Measurements from ENCODE around the gene APOC4. TPM values are rescaled to one million over a fixed set of nuclear protein-coding genes. Genes with fewer than 3 reads are reported as not detected.

APOC4 gene
- total RNA-seq (not detected), polyA plus RNA-seq (ENCODE audit: insufficient read depth, low read depth, low replicate concordance) (not detected)
- long read RNA-seq, donor 1 = 0 reads
- long read RNA-seq, donor 2 = 0 reads
- long read RNA-seq, donor 3 = 0 reads
- long read RNA-seq, donor 4 = 0 reads
- long read RNA-seq, donor 5 = 0 reads
- long read RNA-seq, donor 6 = 0 reads
- long read RNA-seq, donor 7 = 0 reads
- long read RNA-seq, donor 8 = 0 reads
- long read RNA-seq, donor 9 = 0 reads
- long read RNA-seq, donor 10 = 0 reads

GRCh38 chr19:44942067-44942571 lies at the start of gene APOC4:
Gene APOC4, plus strand, starts transcription at chr19:44942237. Its CDS starts 41 bp downstream, at chr19:44942278.
- intact Hi-C loops (cut with DNase I) = no loop called here
- no peaks in the 10 kb centered on the region for H3K9me3 ChIP-seq (ENCODE audit: control insufficient read depth in 2 of 3, insufficient read depth in 1 of 3, low read length in 3 of 3)
- no peak within 1 kb of the TSS for H3K9ac ChIP-seq (ENCODE audit: low read length in 3 of 3)
- H3K4me3 ChIP-seq (ENCODE audit: low read length in 3 of 3) = no peak within 1 kb of the TSS
- no peak for FAIRE-seq
- H3K4me1 ChIP-seq (ENCODE audit: control insufficient read depth in 2 of 3, insufficient read depth in 2 of 3, low read depth in 1 of 3, low read length in 3 of 3) = no peaks in the 10 kb centered on the region
- no peak for DNase-seq
- no peak for TF ChIP-seq CTCF (IDR thresholded peaks at IDR 0.05; ENCODE audit: borderline replicate concordance, extremely low read depth, insufficient read depth)
- H3K36me3 ChIP-seq (ENCODE audit: control insufficient read depth in 2 of 3, insufficient read depth in 3 of 3, low read length in 3 of 3) = no peaks in the 10 kb centered on the region
- H3K27me3 ChIP-seq (ENCODE audit: control insufficient read depth, insufficient read depth, low read length) = no peaks in the 10 kb centered on the region
- no peak within 1 kb of the TSS for H3K27ac ChIP-seq (ENCODE audit: low read depth in 2 of 2, low read length in 2 of 2)

- no peaks in the 10 kb centered on the region for H3K9me3 ChIP-seq (ENCODE audit: control insufficient read depth in 2 of 3, insufficient read depth in 1 of 3, low read length in 3 of 3)
- H3K4me3 ChIP-seq (ENCODE audit: low read length in 3 of 3) = no peak overlapping the region
- TF ChIP-seq CTCF (IDR thresholded peaks at IDR 0.05; ENCODE audit: borderline replicate concordance, extremely low read depth, insufficient read depth) = no peak
- FAIRE-seq (no peak), DNase-seq (no peak)
- H3K4me1 ChIP-seq (ENCODE audit: control insufficient read depth in 2 of 3, insufficient read depth in 2 of 3, low read depth in 1 of 3, low read length in 3 of 3) = peaks cover 0 to 19% (median 12%) of the 10 kb centered on the region in 3 donors
- intact Hi-C loops (cut with DNase I) = no loop called here
- peaks cover 2 to 12% (median 12%) of the 10 kb centered on the region in 3 donors for H3K36me3 ChIP-seq (ENCODE audit: control insufficient read depth in 2 of 3, insufficient read depth in 3 of 3, low read length in 3 of 3)
- H3K27ac ChIP-seq (ENCODE audit: low read depth in 2 of 2, low read length in 2 of 2) = no peak overlapping the region
- no peaks in the 10 kb centered on the region for H3K27me3 ChIP-seq (ENCODE audit: control insufficient read depth, insufficient read depth, low read length)
- peak overlapping the region in 1 of 3 donors; percentile 92 for H3K9ac ChIP-seq (ENCODE audit: low read length in 3 of 3)
These were observed 49.1 kb upstream of the APOC4 start for GRCh38 chr19:44892932-44893331.

GRCh38 chr19:44893332-44894051 lies 48.5 kb upstream of the APOC4 start:
- Histone ChIP-seq H3K4me1 (ENCODE audit: control insufficient read depth in 2 of 3, insufficient read depth in 2 of 3, low read depth in 1 of 3, low read length in 3 of 3) (peaks cover 0 to 19% (median 12%) of the 10 kb centered on the region in 3 donors), H3K27me3 (ENCODE audit: control insufficient read depth, insufficient read depth, low read length) (no peaks in the 10 kb centered on the region), H3K9me3 (ENCODE audit: control insufficient read depth in 2 of 3, insufficient read depth in 1 of 3, low read length in 3 of 3) (no peaks in the 10 kb centered on the region), H3K4me3 (ENCODE audit: low read length in 3 of 3) (no peak overlapping the region), H3K9ac (ENCODE audit: low read length in 3 of 3) (no peak overlapping the region), H3K36me3 (ENCODE audit: control insufficient read depth in 2 of 3, insufficient read depth in 3 of 3, low read length in 3 of 3) (peaks cover 0 to 12% (median 8%) of the 10 kb centered on the region in 3 donors), H3K27ac (ENCODE audit: low read depth in 2 of 2, low read length in 2 of 2) (no peak overlapping the region)
- DNase-seq (no peak), FAIRE-seq (no peak)
- no peak for TF ChIP-seq CTCF (IDR thresholded peaks at IDR 0.05; ENCODE audit: borderline replicate concordance, extremely low read depth, insufficient read depth)
- intact Hi-C loops (cut with DNase I) = no loop called here

Data from kidney (tissue), 22 donors.